ENCODE data around the gene PRKN.

Gene PRKN

GRCh38 chr6:161684731-161685475, 1042.7 kb downstream of the PRKN start:
- H3K9me3 ChIP-seq (ENCODE audit: control insufficient read depth in 1 of 2, low read length in 2 of 2), result no peaks in the 10 kb centered on the region
- H3K4me1 ChIP-seq (ENCODE audit: control insufficient read depth in 1 of 2, insufficient read depth in 2 of 2, low read length in 2 of 2), result no peaks in the 10 kb centered on the region

GRCh38 chr6:161683400-161683799, 1044.2 kb downstream of the PRKN start:
- Histone ChIP-seq H3K4me1 (ENCODE audit: control insufficient read depth in 1 of 2, insufficient read depth in 2 of 2, low read length in 2 of 2) (no peaks in the 10 kb centered on the region), H3K27ac (ENCODE audit: low read length) (no peak overlapping the region), H3K36me3 (ENCODE audit: control insufficient read depth in 1 of 2, insufficient read depth in 2 of 2, low read length in 2 of 2) (no peaks in the 10 kb centered on the region), H3K4me3 (ENCODE audit: low read depth in 1 of 2, low read length in 2 of 2) (no peak overlapping the region), H3K9me3 (ENCODE audit: control insufficient read depth in 1 of 2, low read length in 2 of 2) (no peaks in the 10 kb centered on the region), H3K27me3 (ENCODE audit: low read depth, low read length) (no peaks in the 10 kb centered on the region)

More at GRCh38 chr6:161684731-161685475, 1042.7 kb downstream of the PRKN start:
- H3K27me3 ChIP-seq (ENCODE audit: low read depth, low read length), result no peaks in the 10 kb centered on the region
- H3K4me3 ChIP-seq (ENCODE audit: low read depth in 1 of 2, low read length in 2 of 2), result no peak overlapping the region
- H3K27ac ChIP-seq (ENCODE audit: low read length), result no peak overlapping the region
- H3K36me3 ChIP-seq (ENCODE audit: control insufficient read depth in 1 of 2, insufficient read depth in 2 of 2, low read length in 2 of 2), result no peaks in the 10 kb centered on the region

DNA sequence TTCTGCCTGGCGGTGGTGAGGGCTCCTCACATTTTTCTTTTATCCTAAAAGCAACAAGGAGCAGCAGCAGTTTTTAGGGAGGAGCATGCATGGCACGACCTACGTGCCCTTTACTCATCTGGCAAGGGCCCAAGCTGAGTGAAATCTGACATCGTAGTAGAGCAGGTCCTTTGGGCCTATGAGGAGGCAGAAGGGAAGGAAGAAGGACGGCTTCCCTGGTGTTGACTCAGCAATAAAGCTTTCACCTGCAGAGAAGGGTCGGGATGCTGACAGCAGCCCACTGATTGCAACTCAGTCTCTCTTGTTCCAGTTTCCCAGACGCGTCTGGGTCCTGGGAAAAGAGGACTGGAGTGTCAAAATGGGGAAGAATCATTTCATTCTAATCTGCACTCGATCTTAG, 1044.6 kb downstream of the PRKN start:
- Histone ChIP-seq H3K36me3 (ENCODE audit: control insufficient read depth in 1 of 2, insufficient read depth in 2 of 2, low read length in 2 of 2) (no peaks in the 10 kb centered on the region), H3K9me3 (ENCODE audit: control insufficient read depth in 1 of 2, low read length in 2 of 2) (no peaks in the 10 kb centered on the region), H3K4me3 (ENCODE audit: low read depth in 1 of 2, low read length in 2 of 2) (no peak overlapping the region), H3K4me1 (ENCODE audit: control insufficient read depth in 1 of 2, insufficient read depth in 2 of 2, low read length in 2 of 2) (no peaks in the 10 kb centered on the region), H3K27ac (ENCODE audit: low read length) (no peak overlapping the region), H3K27me3 (ENCODE audit: low read depth, low read length) (no peaks in the 10 kb centered on the region)

DNA sequence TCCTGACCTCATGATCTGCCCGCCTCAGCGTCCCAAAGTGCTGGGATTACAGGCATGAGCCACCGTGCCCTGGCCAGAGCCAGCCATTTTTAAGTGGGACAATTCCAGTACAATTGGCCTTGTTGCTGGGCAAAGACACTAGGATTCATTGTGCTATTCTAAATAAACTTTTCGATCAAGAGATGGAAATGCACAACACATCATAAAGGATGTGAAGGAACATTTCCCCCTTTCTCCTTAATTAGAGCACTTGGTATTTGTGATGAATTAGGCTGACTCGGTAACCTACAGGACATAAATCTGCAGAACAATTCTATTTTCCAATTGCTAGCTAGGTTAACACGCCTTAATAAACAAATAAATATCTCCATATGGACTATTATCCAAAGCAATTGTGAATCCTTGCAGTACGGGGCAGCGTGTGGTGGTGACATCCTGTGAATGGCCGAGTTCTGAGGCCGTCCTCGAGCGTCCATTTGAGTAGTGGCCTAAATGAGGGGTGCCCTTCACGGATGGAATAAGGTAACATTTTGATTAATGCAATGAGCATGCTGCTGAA, 1047.5 kb downstream of the PRKN start:
- Histone ChIP-seq H3K36me3 (ENCODE audit: control insufficient read depth in 1 of 2, insufficient read depth in 2 of 2, low read length in 2 of 2) (no peaks in the 10 kb centered on the region), H3K4me1 (ENCODE audit: control insufficient read depth in 1 of 2, insufficient read depth in 2 of 2, low read length in 2 of 2) (no peaks in the 10 kb centered on the region), H3K9me3 (ENCODE audit: control insufficient read depth in 1 of 2, low read length in 2 of 2) (no peaks in the 10 kb centered on the region), H3K27me3 (ENCODE audit: low read depth, low read length) (no peaks in the 10 kb centered on the region), H3K4me3 (ENCODE audit: low read depth in 1 of 2, low read length in 2 of 2) (no peak overlapping the region), H3K27ac (ENCODE audit: low read length) (no peak overlapping the region)

GRCh38 chr6:161677188-161677587, 1050.4 kb downstream of the PRKN start:
- no peak overlapping the region for H3K27ac ChIP-seq (ENCODE audit: low read length)
- H3K27me3 ChIP-seq (ENCODE audit: low read depth, low read length), result no peaks in the 10 kb centered on the region
- no peaks in the 10 kb centered on the region for H3K36me3 ChIP-seq (ENCODE audit: control insufficient read depth in 1 of 2, insufficient read depth in 2 of 2, low read length in 2 of 2)
- H3K4me3 ChIP-seq (ENCODE audit: low read depth in 1 of 2, low read length in 2 of 2), result no peak overlapping the region
- H3K4me1 ChIP-seq (ENCODE audit: control insufficient read depth in 1 of 2, insufficient read depth in 2 of 2, low read length in 2 of 2), result no peaks in the 10 kb centered on the region
- no peaks in the 10 kb centered on the region for H3K9me3 ChIP-seq (ENCODE audit: control insufficient read depth in 1 of 2, low read length in 2 of 2)

DNA sequence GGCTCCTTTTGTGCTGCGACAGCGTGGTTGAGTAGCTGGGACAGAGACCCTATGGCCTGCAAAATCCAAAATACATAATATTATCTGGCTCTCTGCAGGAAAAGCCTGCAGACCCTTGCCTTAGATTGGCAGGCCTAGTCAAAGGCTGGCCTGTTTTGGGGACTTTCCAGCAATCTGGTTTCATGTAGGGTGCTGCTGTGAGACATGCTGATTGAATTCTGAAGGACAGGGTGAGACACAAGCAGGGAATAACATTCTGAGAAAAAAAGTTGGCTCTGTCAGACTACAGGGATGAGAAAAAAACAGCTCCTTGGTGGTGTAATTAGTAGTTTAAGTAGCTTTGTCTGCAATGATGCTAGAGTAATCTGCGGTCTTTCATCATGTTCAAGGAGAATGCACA, 1051.0 kb downstream of the PRKN start:
- Histone ChIP-seq H3K9me3 (ENCODE audit: control insufficient read depth in 1 of 2, low read length in 2 of 2) (no peaks in the 10 kb centered on the region), H3K4me3 (ENCODE audit: low read depth in 1 of 2, low read length in 2 of 2) (no peak overlapping the region), H3K27me3 (ENCODE audit: low read depth, low read length) (no peaks in the 10 kb centered on the region), H3K36me3 (ENCODE audit: control insufficient read depth in 1 of 2, insufficient read depth in 2 of 2, low read length in 2 of 2) (no peaks in the 10 kb centered on the region), H3K4me1 (ENCODE audit: control insufficient read depth in 1 of 2, insufficient read depth in 2 of 2, low read length in 2 of 2) (no peaks in the 10 kb centered on the region), H3K27ac (ENCODE audit: low read length) (no peak overlapping the region)

DNA sequence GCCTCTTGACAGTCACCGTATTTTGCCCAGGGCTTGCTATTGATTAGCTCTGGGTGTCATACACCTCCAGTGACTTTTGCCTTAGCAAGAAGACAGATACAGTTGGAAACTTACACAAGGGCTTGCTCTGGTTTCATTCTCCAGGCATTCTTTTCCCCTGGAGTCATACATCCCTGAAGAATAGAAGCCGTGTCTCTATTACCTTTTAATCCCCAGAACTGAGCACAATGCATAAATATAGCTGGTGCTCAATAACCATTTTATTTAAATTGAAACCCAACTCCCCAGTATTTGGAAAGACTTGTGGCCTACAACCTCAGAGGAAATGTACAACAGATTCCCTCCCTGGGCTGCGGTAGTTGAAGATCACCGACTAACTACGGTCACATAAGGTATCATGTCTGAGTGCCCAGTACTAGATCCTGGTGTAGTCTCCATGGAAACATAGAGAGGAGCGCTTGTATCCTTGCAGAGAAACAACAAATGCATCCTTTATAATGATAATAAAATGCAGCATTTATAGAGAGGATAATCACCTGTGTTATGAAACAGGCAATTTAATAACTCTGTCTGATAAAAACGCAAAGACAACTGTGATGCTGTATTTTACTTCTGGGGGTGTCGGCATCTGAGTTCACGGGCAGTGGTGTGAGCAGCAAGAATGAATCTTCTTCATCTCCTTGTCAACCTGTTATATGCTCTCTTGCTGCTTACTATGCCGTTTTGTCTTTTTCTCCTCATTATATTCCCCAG, 1052.5 kb downstream of the PRKN start:
- no peaks in the 10 kb centered on the region for H3K9me3 ChIP-seq (ENCODE audit: control insufficient read depth in 1 of 2, low read length in 2 of 2)
- no peaks in the 10 kb centered on the region for H3K36me3 ChIP-seq (ENCODE audit: control insufficient read depth in 1 of 2, insufficient read depth in 2 of 2, low read length in 2 of 2)
- no peak overlapping the region for H3K27ac ChIP-seq (ENCODE audit: low read length)
- H3K4me1 ChIP-seq (ENCODE audit: control insufficient read depth in 1 of 2, insufficient read depth in 2 of 2, low read length in 2 of 2), result no peaks in the 10 kb centered on the region
- H3K4me3 ChIP-seq (ENCODE audit: low read depth in 1 of 2, low read length in 2 of 2), result no peak overlapping the region
- H3K27me3 ChIP-seq (ENCODE audit: low read depth, low read length), result no peaks in the 10 kb centered on the region

- no peaks in the 10 kb centered on the region for H3K36me3 ChIP-seq (ENCODE audit: control insufficient read depth in 1 of 2, insufficient read depth in 2 of 2, low read length in 2 of 2)
- H3K4me1 ChIP-seq (ENCODE audit: control insufficient read depth in 1 of 2, insufficient read depth in 2 of 2, low read length in 2 of 2), result no peaks in the 10 kb centered on the region
- H3K27me3 ChIP-seq (ENCODE audit: low read depth, low read length), result no peaks in the 10 kb centered on the region
- H3K27ac ChIP-seq (ENCODE audit: low read length), result no peak overlapping the region
- H3K4me3 ChIP-seq (ENCODE audit: low read depth in 1 of 2, low read length in 2 of 2), result no peak overlapping the region
- no peaks in the 10 kb centered on the region for H3K9me3 ChIP-seq (ENCODE audit: control insufficient read depth in 1 of 2, low read length in 2 of 2)
Measured at GRCh38 chr6:161673026-161673425, 1054.5 kb downstream of the PRKN start.

GRCh38 chr6:161671117-161671516, 1056.4 kb downstream of the PRKN start:
- Histone ChIP-seq H3K4me3 (ENCODE audit: low read depth in 1 of 2, low read length in 2 of 2) (no peak overlapping the region), H3K27ac (ENCODE audit: low read length) (no peak overlapping the region), H3K9me3 (ENCODE audit: control insufficient read depth in 1 of 2, low read length in 2 of 2) (no peaks in the 10 kb centered on the region), H3K4me1 (ENCODE audit: control insufficient read depth in 1 of 2, insufficient read depth in 2 of 2, low read length in 2 of 2) (no peaks in the 10 kb centered on the region), H3K36me3 (ENCODE audit: control insufficient read depth in 1 of 2, insufficient read depth in 2 of 2, low read length in 2 of 2) (no peaks in the 10 kb centered on the region), H3K27me3 (ENCODE audit: low read depth, low read length) (no peaks in the 10 kb centered on the region)

- no peak overlapping the region for H3K4me3 ChIP-seq (ENCODE audit: low read depth in 1 of 2, low read length in 2 of 2)
- H3K36me3 ChIP-seq (ENCODE audit: control insufficient read depth in 1 of 2, insufficient read depth in 2 of 2, low read length in 2 of 2), result no peaks in the 10 kb centered on the region
- H3K9me3 ChIP-seq (ENCODE audit: control insufficient read depth in 1 of 2, low read length in 2 of 2), result no peaks in the 10 kb centered on the region
- H3K27ac ChIP-seq (ENCODE audit: low read length), result no peak overlapping the region
- H3K4me1 ChIP-seq (ENCODE audit: control insufficient read depth in 1 of 2, insufficient read depth in 2 of 2, low read length in 2 of 2), result no peaks in the 10 kb centered on the region
- no peaks in the 10 kb centered on the region for H3K27me3 ChIP-seq (ENCODE audit: low read depth, low read length)
Measured at GRCh38 chr6:161668665-161669064, 1058.9 kb downstream of the PRKN start.

DNA sequence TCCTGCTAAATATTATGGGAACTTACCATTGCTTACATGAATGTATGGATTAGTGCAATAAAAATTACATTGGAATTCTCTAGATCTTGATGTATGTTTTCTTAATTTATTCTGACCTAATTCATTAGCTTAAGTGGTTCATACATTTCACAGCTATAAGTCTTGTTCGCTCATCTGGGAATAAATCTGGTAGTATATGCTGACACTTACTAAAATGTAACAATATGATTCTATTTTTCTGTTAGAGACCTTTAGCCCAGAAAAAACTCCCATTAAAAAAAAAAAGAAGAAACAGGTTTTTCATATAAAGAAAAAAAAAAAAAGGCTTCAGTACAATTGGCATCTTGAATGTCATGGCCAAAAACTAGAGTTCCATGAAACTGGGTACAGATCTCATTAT, 1059.6 kb downstream of the PRKN start:
- H3K36me3 ChIP-seq (ENCODE audit: control insufficient read depth in 1 of 2, insufficient read depth in 2 of 2, low read length in 2 of 2), result no peaks in the 10 kb centered on the region

More for the DNA sequence above, 1059.6 kb downstream of the PRKN start:
- H3K27ac ChIP-seq (ENCODE audit: low read length), result no peak overlapping the region
- no peaks in the 10 kb centered on the region for H3K27me3 ChIP-seq (ENCODE audit: low read depth, low read length)
- H3K4me1 ChIP-seq (ENCODE audit: control insufficient read depth in 1 of 2, insufficient read depth in 2 of 2, low read length in 2 of 2), result no peaks in the 10 kb centered on the region
- H3K4me3 ChIP-seq (ENCODE audit: low read depth in 1 of 2, low read length in 2 of 2), result no peak overlapping the region
- no peaks in the 10 kb centered on the region for H3K9me3 ChIP-seq (ENCODE audit: control insufficient read depth in 1 of 2, low read length in 2 of 2)
